ENCODE results near the gene CPA4.

- TF ChIP-seq EZH2 (IDR thresholded peaks at IDR 0.05; ENCODE audit: insufficient read depth, poor library complexity, severe bottlenecking) (no peak), EZH2phosphoT487 (IDR thresholded peaks at IDR 0.05; ENCODE audit: insufficient read depth, low read depth) (no peak)
Measured at GRCh38 chr7:130273933-130274255, 19.1 kb upstream of the CPA4 start.
